T-helper 2 cell treated with Interferon-gamma antibody and Interleukin-4, amounts not matched to agents 5 μg/mL and 100 μg/mL, for 36 hours (primary cell): ENCODE results near the gene LRSAM1.

ENCODE experiments used
- DNase-seq: peaks from one replicate; pipeline ENCODE4 v3.0.0; 2021; ENCODE audit warnings: low spot score
- H3K27ac Mint-ChIP-seq: one replicate; pipeline ENCODE4 v1.8.0; 2021; ENCODE audit warnings: mild to moderate bottlenecking, mixed read lengths
- H3K27me3 Mint-ChIP-seq: one replicate; pipeline ENCODE4 v1.8.0; 2021; ENCODE audit warnings: low read depth, mixed read lengths
- H3K36me3 Mint-ChIP-seq: one replicate; pipeline ENCODE4 v1.8.0; 2021; ENCODE audit warnings: low read depth, mixed read lengths
- H3K4me1 Mint-ChIP-seq: one replicate; pipeline ENCODE4 v1.8.0; 2021; ENCODE audit warnings: low read depth, mixed read lengths
- H3K4me3 Mint-ChIP-seq: one replicate; pipeline ENCODE4 v1.8.0; 2022; ENCODE audit warnings: mild to moderate bottlenecking, moderate library complexity, mixed read lengths
- H3K9me3 Mint-ChIP-seq: one replicate; pipeline ENCODE4 v1.8.0; 2021; ENCODE audit warnings: mixed read lengths

Gene LRSAM1

DNA sequence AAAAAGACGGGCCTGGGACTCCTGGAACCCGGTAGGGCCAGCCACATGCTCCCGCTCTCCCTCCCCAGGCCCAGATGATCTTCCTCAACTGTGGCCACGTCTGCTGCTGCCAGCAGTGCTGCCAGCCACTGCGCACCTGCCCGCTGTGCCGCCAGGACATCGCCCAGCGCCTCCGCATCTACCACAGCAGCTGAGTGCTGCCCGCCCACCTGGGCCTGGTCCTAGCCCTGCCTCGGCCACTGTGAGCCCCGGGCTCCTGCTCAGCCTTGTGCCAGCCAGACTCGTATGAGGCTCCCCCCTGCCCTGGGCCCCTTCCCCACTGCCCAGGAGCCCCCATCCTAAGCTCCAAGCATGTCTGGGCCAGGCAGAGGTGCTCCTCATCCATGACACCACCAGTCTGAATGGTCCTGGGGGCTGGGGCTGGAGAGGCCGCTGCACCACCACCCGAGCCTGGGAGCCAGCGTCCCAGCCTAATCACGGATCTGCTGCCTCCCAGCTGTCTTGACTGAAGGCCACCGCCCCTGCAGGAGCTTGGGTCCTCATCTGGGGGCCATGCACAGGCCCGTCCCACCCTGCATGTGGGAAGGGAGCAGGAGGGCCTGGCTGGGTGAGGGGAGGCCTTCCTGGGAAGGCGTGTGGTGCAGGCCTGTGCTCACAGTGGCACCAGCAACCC lies 51.5 kb downstream of the LRSAM1 start:
- Mint-ChIP-seq H3K4me3 (no peak overlapping the region), H3K36me3 (peaks cover 3% of the 10 kb centered on the region), H3K9me3 (no peaks in the 10 kb centered on the region), H3K4me1 (no peaks in the 10 kb centered on the region), H3K27ac (no peak overlapping the region), H3K27me3 (no peaks in the 10 kb centered on the region)
- no peak for DNase-seq

DNA sequence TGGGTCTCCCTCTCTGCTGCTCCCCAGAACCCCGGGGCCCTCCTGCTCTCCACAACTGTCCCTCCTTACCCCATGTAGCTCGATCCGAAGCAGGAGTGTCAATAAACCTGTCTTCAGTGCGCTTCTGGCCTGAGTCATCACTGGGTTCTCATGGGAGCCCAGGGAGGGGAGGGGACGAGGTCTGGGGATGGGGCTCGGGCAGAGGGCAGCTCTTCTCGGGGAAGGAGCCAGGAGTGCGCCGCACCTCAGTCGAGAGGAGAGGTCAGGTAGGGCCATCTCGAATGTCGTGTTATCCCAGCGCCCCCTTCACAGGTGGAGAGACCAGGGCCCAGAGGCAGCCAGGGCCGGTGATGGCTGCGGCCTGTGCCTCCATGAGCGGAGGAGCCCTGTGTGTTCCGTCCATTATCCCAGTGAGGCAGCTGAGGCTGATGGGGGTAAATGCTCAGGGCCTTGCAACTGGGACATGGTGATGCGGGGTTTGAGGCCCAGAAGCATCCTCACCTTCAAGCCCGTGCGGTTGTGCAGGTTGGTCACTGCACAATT lies 52.1 kb downstream of the LRSAM1 start:
- H3K4me3 Mint-ChIP-seq, result no peak overlapping the region
- peaks cover 3% of the 10 kb centered on the region for H3K36me3 Mint-ChIP-seq
- H3K4me1 Mint-ChIP-seq, result no peaks in the 10 kb centered on the region
- no peak overlapping the region for H3K27ac Mint-ChIP-seq
- H3K9me3 Mint-ChIP-seq, result no peaks in the 10 kb centered on the region
- DNase-seq, result no peak
- H3K27me3 Mint-ChIP-seq, result no peaks in the 10 kb centered on the region

DNA sequence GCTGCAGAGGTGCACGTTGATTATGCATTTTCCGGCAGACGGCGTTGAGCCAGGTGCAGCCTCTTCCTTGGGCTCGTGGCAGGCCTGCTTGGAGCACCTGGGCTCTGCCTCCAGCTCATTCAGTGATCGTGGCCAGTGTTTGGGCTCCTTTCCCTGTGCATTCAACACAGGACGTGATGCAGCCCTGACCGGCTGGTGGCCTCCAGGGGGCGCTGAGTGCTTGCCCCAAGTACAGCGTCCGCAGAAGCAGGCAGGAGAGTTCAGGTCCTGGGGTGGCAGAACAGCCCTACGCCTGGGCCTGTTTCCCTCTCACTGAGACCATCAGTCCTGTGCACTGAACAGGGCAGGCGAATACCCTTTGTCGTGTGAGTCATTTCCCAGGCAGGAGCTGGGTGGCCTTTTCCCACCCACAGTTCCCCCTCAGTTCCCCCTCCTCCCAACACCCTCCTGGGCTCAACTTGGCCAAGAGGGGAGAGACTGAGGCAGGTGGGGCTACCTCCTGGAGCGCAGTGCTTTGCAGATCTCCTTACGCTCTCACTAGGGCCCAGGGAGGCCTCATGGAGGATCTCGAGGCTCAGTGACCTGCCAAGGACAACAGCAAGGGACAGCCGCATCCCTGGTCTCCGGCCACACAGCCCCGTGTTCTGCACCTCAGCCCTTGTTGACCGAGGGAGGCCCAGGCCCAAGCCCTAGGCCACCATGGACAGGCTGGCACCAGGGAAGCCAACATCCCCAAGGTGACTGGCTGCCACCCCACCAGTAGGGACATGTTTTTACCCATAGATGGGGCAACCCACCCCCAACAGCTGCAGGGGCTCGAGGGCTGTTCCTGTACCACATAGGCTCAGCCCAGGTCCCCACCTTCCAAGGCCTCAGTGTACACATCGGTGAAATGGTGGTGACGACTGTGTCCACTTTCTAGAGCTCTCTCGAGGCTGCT lies 52.9 kb downstream of the LRSAM1 start:
- peak; percentile 68 for DNase-seq
- Mint-ChIP-seq H3K27me3 (no peaks in the 10 kb centered on the region), H3K4me3 (no peak overlapping the region), H3K36me3 (peaks cover 7% of the 10 kb centered on the region), H3K27ac (no peak overlapping the region), H3K4me1 (no peaks in the 10 kb centered on the region), H3K9me3 (no peaks in the 10 kb centered on the region)

DNA sequence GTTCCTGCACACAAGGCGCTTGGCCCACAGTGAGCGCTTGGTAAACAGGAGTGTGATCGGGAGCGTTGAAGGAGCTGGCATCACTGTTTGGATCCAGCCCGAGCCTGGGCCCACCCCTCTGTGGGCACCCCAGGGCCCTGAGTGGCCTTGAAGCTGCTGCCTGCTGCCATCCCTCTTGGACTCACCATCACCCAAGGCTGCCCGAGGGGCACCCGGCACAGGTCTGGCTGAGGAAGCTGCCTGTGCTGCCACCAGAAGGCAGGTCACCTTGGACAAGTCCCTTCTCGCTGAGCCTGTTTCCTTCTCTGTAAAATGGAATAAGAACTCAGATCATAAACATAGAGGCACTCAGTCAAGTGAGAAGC lies 53.6 kb downstream of the LRSAM1 start:
- no peaks in the 10 kb centered on the region for H3K27me3 Mint-ChIP-seq
- DNase-seq, result no peak
- no peak overlapping the region for H3K4me3 Mint-ChIP-seq
- H3K27ac Mint-ChIP-seq, result no peak overlapping the region
- H3K4me1 Mint-ChIP-seq, result no peaks in the 10 kb centered on the region
- H3K36me3 Mint-ChIP-seq, result peaks cover 7% of the 10 kb centered on the region
- no peaks in the 10 kb centered on the region for H3K9me3 Mint-ChIP-seq

DNA sequence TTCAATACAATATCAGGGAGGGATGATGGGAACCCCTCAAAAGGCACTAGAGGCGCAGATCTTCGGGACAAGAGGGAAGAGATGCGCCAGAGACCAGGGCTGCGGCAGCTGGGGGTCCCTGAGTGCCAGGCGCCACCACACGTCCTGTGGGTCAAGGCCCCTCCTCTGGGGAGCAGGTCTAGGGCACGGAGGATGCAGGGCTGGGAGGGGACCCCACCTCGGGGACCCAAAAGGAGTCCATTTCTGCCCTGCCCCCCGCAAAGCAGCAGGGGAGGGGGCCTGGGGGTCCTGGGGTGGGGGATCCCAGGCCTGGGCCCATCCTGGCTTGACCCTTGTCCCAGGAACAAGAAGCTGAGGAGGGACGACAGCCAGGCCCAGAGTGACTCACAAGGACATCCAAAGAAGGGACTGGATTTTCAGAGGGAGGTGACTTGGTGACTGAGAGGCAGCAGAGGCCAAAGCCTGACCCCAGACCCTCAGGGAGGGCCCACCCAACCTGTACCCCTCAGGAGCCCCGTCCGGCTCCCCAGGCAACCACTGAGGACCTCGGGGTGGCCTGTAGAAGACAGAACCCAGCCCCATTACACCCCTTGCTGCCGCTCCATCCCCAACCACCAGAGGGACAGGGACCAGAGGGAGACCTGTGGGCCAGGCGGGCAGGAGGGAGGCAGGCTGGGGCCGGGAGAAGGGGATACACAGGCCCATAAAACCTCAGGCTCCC lies 54.2 kb downstream of the LRSAM1 start:
- no peaks in the 10 kb centered on the region for H3K4me1 Mint-ChIP-seq
- no peak overlapping the region for H3K27ac Mint-ChIP-seq
- no peaks in the 10 kb centered on the region for H3K27me3 Mint-ChIP-seq
- H3K36me3 Mint-ChIP-seq, result peaks cover 7% of the 10 kb centered on the region
- DNase-seq, result no peak
- no peaks in the 10 kb centered on the region for H3K9me3 Mint-ChIP-seq
- H3K4me3 Mint-ChIP-seq, result no peak overlapping the region

DNA sequence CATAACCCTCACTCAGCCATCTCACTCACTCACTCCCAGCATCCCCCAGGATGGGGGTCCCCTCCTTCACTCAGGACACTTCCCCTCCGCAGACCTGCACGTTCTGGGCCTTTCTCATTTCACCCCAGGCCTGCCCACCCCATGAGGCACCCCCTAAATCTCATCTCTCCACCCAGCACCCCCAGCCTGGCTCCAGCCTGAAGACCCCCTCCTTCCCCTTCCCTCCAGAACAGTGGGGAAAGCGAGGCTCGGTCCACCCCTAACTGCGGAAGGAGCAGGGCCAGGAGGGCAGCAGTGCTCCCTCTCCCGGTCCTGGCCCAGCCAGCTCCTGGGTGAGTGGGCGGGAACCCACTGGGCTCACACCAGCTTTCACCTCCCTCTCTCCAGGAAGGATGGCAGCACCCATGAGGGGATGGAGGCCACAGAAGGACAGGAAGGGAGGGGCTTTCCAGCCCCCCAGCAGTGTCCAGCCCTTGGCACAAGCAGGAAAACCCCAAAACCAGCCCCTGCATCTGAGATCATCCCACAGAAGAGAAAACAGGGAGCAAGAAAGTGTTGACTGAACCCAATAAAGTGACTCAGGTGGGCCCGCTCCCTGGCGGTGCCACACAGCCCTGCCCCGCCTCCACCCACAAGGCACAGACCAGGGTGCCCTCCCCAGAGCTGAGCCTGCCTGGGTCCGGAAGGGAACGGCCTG lies 55.0 kb downstream of the LRSAM1 start:
- Mint-ChIP-seq H3K9me3 (no peaks in the 10 kb centered on the region), H3K4me3 (no peak overlapping the region), H3K4me1 (no peaks in the 10 kb centered on the region), H3K36me3 (peaks cover 7% of the 10 kb centered on the region), H3K27ac (no peak overlapping the region), H3K27me3 (no peaks in the 10 kb centered on the region)
- DNase-seq, result no peak

DNA sequence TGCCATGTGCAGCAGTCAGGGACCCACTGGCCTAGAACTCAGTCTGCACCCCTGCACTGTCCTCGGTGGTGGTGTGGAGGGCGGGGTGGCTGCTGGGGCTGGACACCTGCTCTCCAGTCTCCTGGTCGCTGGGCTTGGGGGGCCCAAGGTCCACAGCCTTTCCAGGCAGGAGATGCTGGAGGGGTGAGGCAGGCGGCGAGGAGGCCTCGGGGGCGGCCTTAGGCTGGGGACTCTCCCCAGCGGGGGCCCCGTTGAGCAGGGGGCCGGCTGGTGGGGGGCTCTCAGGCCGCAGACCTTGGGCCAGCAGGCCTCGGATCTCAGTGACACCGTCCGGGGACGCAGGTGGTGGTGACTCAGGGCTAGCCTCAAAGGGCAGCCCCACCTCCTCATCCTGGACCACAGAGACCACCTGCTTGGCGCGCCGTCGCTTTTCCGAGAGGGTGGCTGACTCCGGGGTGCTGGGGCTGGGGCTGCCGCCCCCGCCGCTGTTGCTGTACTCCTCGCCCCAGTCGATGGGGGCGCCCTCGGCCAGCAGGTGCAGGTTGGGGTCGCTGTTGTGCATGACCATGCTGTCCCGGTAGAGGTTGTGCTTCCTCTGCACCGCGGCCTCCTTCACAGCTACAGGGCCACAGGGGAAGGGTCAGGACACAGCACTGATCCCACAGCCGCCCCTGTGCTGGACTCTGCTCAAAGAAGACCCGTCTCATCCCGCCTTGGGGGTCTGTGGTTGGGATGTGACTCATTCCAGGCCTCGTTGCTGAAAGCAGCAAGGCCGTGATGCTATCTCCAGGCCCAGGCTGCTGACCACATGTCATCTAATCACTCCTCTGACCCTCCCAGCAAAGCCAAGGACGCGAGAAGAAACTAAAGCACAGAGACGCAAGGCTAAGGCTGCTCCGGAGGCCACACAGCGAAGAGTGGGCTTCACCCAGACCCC lies 55.8 kb downstream of the LRSAM1 start:
- Mint-ChIP-seq H3K27me3 (no peaks in the 10 kb centered on the region), H3K36me3 (peaks cover 9% of the 10 kb centered on the region), H3K4me3 (no peak overlapping the region), H3K9me3 (no peaks in the 10 kb centered on the region), H3K27ac (no peak overlapping the region), H3K4me1 (no peaks in the 10 kb centered on the region)
- DNase-seq, result no peak

DNA sequence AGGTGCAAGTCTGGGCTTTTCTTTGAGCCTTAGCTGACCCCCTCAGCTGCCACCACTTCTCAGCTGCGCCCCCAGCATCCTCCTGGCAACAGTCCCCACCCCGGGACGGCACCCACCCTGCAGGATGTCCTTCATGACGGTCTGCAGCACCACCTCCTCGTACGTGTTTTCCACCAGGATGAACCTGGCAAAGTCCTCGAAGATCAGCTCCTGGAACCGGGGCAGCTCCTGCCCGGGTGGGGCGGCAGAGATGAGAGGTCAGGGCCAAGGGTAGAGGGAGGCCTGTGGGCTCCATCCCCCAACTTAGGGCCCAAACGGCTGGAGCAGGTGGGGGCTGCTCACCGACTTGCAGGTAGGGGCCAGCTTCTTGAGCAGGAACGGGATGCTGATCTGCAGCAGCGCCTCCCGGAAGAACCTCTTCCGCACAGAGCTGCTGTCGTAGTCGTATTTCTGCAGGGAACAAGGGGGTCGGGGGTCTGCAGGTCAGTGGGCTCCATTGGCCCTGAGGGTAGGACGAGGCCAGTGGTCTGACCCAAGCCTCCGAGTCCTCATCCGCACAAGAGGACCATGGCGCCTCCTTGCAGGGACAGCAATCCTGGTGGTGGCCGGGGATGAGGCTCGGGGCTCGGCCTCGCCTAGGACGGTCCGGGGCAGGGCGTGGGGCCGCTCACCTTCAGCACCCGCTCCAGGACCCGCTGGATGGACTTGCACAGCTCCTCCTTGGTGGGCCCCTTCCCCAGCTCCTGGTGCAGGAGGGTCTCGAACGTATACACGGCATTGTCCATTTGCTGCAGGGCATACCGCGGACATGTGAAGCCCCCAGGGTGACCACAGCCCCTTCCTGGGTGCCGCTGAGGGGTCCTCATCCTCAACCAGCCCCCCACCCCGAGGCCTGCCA lies 56.7 kb downstream of the LRSAM1 start:
- peaks cover 13% of the 10 kb centered on the region for H3K36me3 Mint-ChIP-seq
- H3K27me3 Mint-ChIP-seq, result no peaks in the 10 kb centered on the region
- no peak overlapping the region for H3K27ac Mint-ChIP-seq
- DNase-seq, result no peak
- no peaks in the 10 kb centered on the region for H3K4me1 Mint-ChIP-seq
- H3K4me3 Mint-ChIP-seq, result no peak overlapping the region
- no peaks in the 10 kb centered on the region for H3K9me3 Mint-ChIP-seq

DNA sequence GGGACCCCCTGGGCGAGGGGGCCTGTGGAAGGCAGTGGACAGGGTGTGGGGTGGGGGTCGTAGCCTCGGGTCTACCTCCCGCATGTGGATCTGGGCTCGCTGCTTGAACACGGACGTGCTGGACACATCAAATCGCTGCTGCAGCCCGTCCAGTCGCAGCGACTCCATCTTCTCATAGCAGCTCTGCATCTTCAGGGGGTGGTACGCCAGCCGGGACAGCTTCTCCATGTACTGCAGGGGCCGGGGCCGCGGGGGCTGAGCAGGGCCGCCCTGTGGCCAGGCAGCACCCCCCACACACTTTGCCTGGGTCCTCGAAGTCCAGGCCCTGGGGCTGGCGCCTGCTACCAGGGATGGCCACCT lies 57.6 kb downstream of the LRSAM1 start:
- Mint-ChIP-seq H3K4me3 (no peak overlapping the region), H3K36me3 (peaks cover 15% of the 10 kb centered on the region)

DNA sequence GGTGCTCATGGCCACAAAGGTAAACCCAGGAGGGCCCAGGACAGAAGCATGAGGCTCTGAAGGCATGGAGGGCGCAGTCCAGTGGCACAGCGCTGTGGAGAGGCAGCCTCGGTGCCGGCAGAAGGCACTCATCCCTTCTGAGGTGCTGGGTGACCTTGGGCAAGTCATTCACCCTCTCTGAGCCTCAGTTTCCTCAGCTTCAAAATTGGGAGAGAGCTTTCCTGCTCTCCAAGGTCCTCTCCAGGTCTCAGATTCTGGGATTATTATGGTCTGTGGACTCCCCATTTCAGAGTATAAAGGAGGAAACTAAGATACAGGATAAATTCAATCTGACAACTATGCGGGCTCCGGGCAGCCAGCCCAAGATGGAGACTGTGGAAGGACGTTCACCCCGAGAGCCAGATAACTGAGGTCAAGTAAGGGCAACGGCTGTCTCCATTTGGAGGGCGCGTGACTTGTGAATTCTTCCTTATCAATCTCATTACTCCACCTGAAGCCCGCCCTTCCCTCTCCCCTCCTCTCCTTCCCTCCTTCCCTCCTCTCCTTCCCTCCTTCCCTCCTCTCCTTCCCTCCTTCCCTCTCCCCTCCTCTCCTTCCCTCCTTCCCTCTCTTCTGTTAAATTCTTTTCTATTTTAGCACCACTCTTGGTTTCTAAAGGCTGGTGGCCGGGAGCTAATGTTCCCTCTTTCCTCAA lies 58.1 kb downstream of the LRSAM1 start:
- H3K4me3 Mint-ChIP-seq, result no peak overlapping the region
- no peak overlapping the region for H3K27ac Mint-ChIP-seq
- no peaks in the 10 kb centered on the region for H3K27me3 Mint-ChIP-seq
- DNase-seq, result no peak
- no peaks in the 10 kb centered on the region for H3K4me1 Mint-ChIP-seq
- no peaks in the 10 kb centered on the region for H3K9me3 Mint-ChIP-seq
- peaks cover 13% of the 10 kb centered on the region for H3K36me3 Mint-ChIP-seq

More for the DNA sequence above, 57.6 kb downstream of the LRSAM1 start:
- Mint-ChIP-seq H3K27me3 (no peaks in the 10 kb centered on the region), H3K27ac (no peak overlapping the region), H3K9me3 (no peaks in the 10 kb centered on the region), H3K4me1 (no peaks in the 10 kb centered on the region)
- no peak for DNase-seq

DNA sequence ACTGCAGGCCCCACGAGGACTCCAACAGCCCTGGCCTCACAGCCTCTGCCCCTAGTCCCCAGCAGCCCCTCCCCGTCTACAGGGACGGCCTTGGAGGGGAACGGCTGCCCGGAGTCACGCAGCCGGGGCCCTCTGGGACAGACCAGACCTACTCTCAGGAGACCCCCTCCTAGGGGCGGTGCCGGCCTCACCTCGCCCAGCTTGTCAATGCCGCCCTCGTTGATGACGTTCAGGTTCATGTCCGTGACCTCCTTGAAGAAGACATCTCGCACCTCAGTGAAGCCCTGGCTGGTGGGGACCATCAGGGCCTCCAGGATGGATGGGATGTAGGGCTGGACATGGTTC lies 58.6 kb downstream of the LRSAM1 start:
- Mint-ChIP-seq H3K9me3 (no peaks in the 10 kb centered on the region), H3K4me1 (no peaks in the 10 kb centered on the region), H3K27ac (no peak overlapping the region), H3K4me3 (no peak overlapping the region), H3K27me3 (no peaks in the 10 kb centered on the region), H3K36me3 (peaks cover 13% of the 10 kb centered on the region)
- no peak for DNase-seq

DNA sequence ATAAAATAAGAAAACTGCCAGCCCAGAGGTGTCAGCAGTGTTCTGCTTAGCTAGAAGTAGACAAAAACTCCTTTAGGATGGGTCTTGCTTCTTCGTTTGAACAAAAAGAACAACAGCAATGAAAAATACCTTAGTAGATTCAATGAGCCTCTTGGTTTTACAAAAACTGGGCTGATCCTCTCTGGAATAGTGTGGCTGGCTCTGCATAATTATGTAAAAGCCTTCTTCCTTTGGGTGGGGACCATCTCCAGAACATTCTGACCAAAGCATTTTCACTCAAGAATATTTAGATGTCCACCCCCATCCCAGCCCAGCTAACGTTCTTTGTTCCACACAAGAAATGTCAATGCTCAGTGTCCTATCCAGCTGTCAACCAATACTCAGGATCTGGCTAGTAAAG lies 63.2 kb downstream of the LRSAM1 start:
- no peaks in the 10 kb centered on the region for H3K9me3 Mint-ChIP-seq
- H3K4me1 Mint-ChIP-seq, result peaks cover 3% of the 10 kb centered on the region
- no peak overlapping the region for H3K27ac Mint-ChIP-seq
- peaks cover 18% of the 10 kb centered on the region for H3K36me3 Mint-ChIP-seq
- H3K4me3 Mint-ChIP-seq, result no peak overlapping the region
- no peak for DNase-seq
- H3K27me3 Mint-ChIP-seq, result no peaks in the 10 kb centered on the region
